HCT116 (cell line): ENCODE results near the gene CD34. TPM values are rescaled to one million over a fixed set of nuclear protein-coding genes. Genes with fewer than 3 reads are reported as not detected.

Source experiments
- ATAC-seq: fragments of 200-7000 bp; cut with Tn5 transposase; 2 replicates; pipeline ENCODE4 v1.9.1; 2020; ENCODE audit warnings: mild to moderate bottlenecking, moderate library complexity
- BruUV-seq: library from RNA; stranded (reverse); fragments of 400-500 nt; replicated peaks from 2 replicates; lab custom pipeline; 2021; lab: Mats Ljungman, UMichigan
- CTCF ChIA-PET: fragments of 300-600 bp; sonication (Branson Sonifier 250); formaldehyde crosslinking; loops from one replicate; lab custom pipeline; 2021; ENCODE audit warnings: antibody characterized with exemption; lab: Charles Lee
- POLR2A ChIA-PET: fragments of 300-600, 350-600 bp; sonication (Branson Sonifier 250); formaldehyde crosslinking; loops from one replicate; lab custom pipeline; 2021; ENCODE audit warnings: antibody characterized with exemption; lab: Charles Lee
- RAD21 ChIA-PET, 2 experiments: fragments of 300-600 bp; sonication (Branson Sonifier 250); formaldehyde crosslinking; loops; one replicate each; lab custom pipeline; 2023; ENCODE audit warnings: low total read pairs in 2 of 2; ENCODE audit not compliant: uncharacterized antibody in 2 of 2, unreplicated experiment in 2 of 2, low non-redundant PET in 1 of 2; lab: Charles Lee
- DNase-seq: peaks from one replicate; pipeline ENCODE4 v3.0.0-alpha.2; 2010; ENCODE audit warnings: low read depth, low spot score
- H2AFZ ChIP-seq: fragments of 200-600 bp; shearing (Covaris generic), sonication (generic); 2 replicates; pipeline ENCODE4 v1.6.1; 2017; ENCODE audit warnings: low read depth, mixed run types, mixed read lengths, antibody characterized with exemption, low read length; ENCODE audit not compliant: poor library complexity, severe bottlenecking
- H3K27ac ChIP-seq: 2 replicates; pipeline ENCODE4 v1.5.1; 2012; ENCODE audit warnings: low read depth, low read length
- H3K27me3 ChIP-seq: fragments of 200-600 bp; sonication (generic); 2 replicates; pipeline ENCODE4 v1.6.1; 2016; ENCODE audit warnings: mixed run types, low read length, mixed read lengths; ENCODE audit not compliant: insufficient read depth
- H3K36me3 ChIP-seq, 2 experiments: fragments of 200-500 bp in 1 of 2; fragments of 200-600 bp in 1 of 2; sonication (Bioruptor generic) in 1 of 2; sonication (generic) in 1 of 2; 2 replicates each; pipeline versions ENCODE4 v1.5.1 to v1.6.1; 2014 to 2016; ENCODE audit warnings: low read length in 2 of 2, inconsistent platforms in 1 of 2, mixed read lengths in 1 of 2, mixed run types in 1 of 2; ENCODE audit not compliant: insufficient read depth in 2 of 2, control insufficient read depth in 1 of 2
- H3K4me1 ChIP-seq, 2 experiments: fragments of 200-600 bp in 1 of 2; sonication (generic) in 1 of 2; 2 replicates each; pipeline versions ENCODE4 v1.5.1 to v1.6.1; 2012 to 2017; ENCODE audit warnings: low read length in 2 of 2, inconsistent platforms in 1 of 2, mild to moderate bottlenecking in 1 of 2, mixed read lengths in 1 of 2, mixed run types in 1 of 2, moderate library complexity in 1 of 2; ENCODE audit not compliant: insufficient read depth in 2 of 2, control insufficient read depth in 1 of 2
- H3K4me2 ChIP-seq: fragments of 200-600 bp; sonication (generic); 2 replicates; pipeline ENCODE4 v1.6.1; 2017; ENCODE audit warnings: mixed run types, low read length, mixed read lengths
- H3K4me3 ChIP-seq, 2 experiments: fragments of 200-600 bp in 1 of 2; sonication (generic) in 1 of 2; replicated peaks in 1 of 2; 2 replicates each; pipeline ENCODE4 v1.5.1; 2011 to 2016; ENCODE audit warnings: low read length in 2 of 2, control low read depth in 1 of 2, low read depth in 1 of 2, mild to moderate bottlenecking in 1 of 2, mixed read lengths in 1 of 2, mixed run types in 1 of 2
- H3K79me2 ChIP-seq: fragments of 200-600 bp; sonication (generic); 2 replicates; pipeline ENCODE4 v1.6.1; 2017; ENCODE audit warnings: mild to moderate bottlenecking, mixed run types, low read length, moderate library complexity, mixed read lengths; ENCODE audit not compliant: insufficient read depth
- H3K9ac ChIP-seq: fragments of 200-600 bp; sonication (generic); 2 replicates; pipeline ENCODE4 v1.6.1; 2016; ENCODE audit warnings: low read length, mixed read lengths
- H3K9me2 ChIP-seq: fragments of 200-600 bp; sonication (generic), shearing (Covaris generic); 2 replicates; pipeline ENCODE4 v1.6.1; 2017; ENCODE audit warnings: mixed run types, mild to moderate bottlenecking, moderate library complexity; ENCODE audit not compliant: insufficient read depth
- H3K9me3 ChIP-seq, 2 experiments: fragments of 200-500 bp in 1 of 2; fragments of 200-600 bp in 1 of 2; sonication (Bioruptor generic) in 1 of 2; sonication (generic) in 1 of 2; 2 replicates each; pipeline ENCODE4 v1.6.1; 2014 to 2017; ENCODE audit warnings: low read length in 2 of 2, mixed read lengths in 2 of 2, inconsistent platforms in 1 of 2, low read depth in 1 of 2, mild to moderate bottlenecking in 1 of 2, mixed run types in 1 of 2, moderate library complexity in 1 of 2; ENCODE audit not compliant: control insufficient read depth in 1 of 2, insufficient read depth in 1 of 2
- H4K20me1 ChIP-seq: fragments of 200-600 bp; sonication (generic), shearing (Covaris generic); 2 replicates; pipeline ENCODE4 v1.6.1; 2017; ENCODE audit warnings: mixed run types, mild to moderate bottlenecking, moderate library complexity; ENCODE audit not compliant: insufficient read depth
- ATF3 ChIP-seq: IDR thresholded peaks from 2 replicates; pipeline ENCODE4 v1.6.1; 2012
- CEBPB ChIP-seq: IDR thresholded peaks from 2 replicates; pipeline ENCODE4 v1.6.1; 2012; ENCODE audit warnings: low read depth
- CTCF ChIP-seq, 3 experiments: fragments of 200-600 bp in 1 of 3; sonication (generic) in 1 of 3; IDR thresholded peaks in 2 of 3; conservative IDR thresholded peaks in 1 of 3; 2 replicates each; pipeline ENCODE4 v1.5.1; 2012 to 2017; ENCODE audit warnings: low read depth in 2 of 3, low read length in 2 of 3, antibody characterized with exemption in 1 of 3, borderline replicate concordance in 1 of 3, control low read depth in 1 of 3, mild to moderate bottlenecking in 1 of 3, mixed read lengths in 1 of 3, mixed run types in 1 of 3, moderate library complexity in 1 of 3; ENCODE audit not compliant: insufficient read depth in 1 of 3
- ELF1 ChIP-seq: IDR thresholded peaks from 2 replicates; pipeline ENCODE4 v1.6.1; 2012; ENCODE audit warnings: low read depth, borderline replicate concordance
- EZH2phosphoT487 ChIP-seq: fragments of 200-600 bp; IDR thresholded peaks from 2 replicates; pipeline ENCODE4 v1.6.1; 2018; ENCODE audit warnings: antibody characterized with exemption, borderline replicate concordance
- JUND ChIP-seq: IDR thresholded peaks from 2 replicates; pipeline ENCODE4 v1.6.1; 2012
- POLR2A ChIP-seq: IDR thresholded peaks from 2 replicates; pipeline ENCODE4 v1.7.0; 2011; ENCODE audit warnings: borderline replicate concordance; ENCODE audit not compliant: insufficient read depth, insufficient read length; ENCODE audit errors: extremely low read depth
- RAD21 ChIP-seq: IDR thresholded peaks from 2 replicates; pipeline ENCODE4 v1.6.1; 2012; ENCODE audit warnings: low read depth, mild to moderate bottlenecking
- SIN3A ChIP-seq: IDR thresholded peaks from 2 replicates; pipeline ENCODE4 v1.6.1; 2012; ENCODE audit warnings: low read depth
- SRF ChIP-seq: IDR thresholded peaks from 2 replicates; pipeline ENCODE4 v1.6.1; 2012; ENCODE audit warnings: low read depth
- ZFX ChIP-seq: fragments of 450-650 bp; IDR thresholded peaks from 2 replicates; pipeline ENCODE4 v1.6.1; 2017
- ZNF274 ChIP-seq: fragments of 200-500 bp; sonication (Bioruptor generic); IDR thresholded peaks from 2 replicates; pipeline ENCODE4 v1.6.1; 2014; ENCODE audit warnings: mild to moderate bottlenecking, low read depth, low read length, inconsistent platforms
- intact Hi-C: fragments of 100-400 bp; cut with micrococcal nuclease; formaldehyde crosslinking; loops from 2 replicates; pipeline ENCODE4 v1.10.0; 2022
- total RNA-seq: library from RNA; stranded (reverse); gene quantifications from one replicate; pipeline ENCODE4 v1.2.1, GENCODE V29; 2021; ENCODE audit not compliant: unreplicated experiment

CD34 gene
- total RNA-seq, 1 experiment from 2014 or later = 0.07 TPM

- Histone ChIP-seq H3K79me2 (no peaks in the 10 kb centered on the region), H3K36me3 (no peaks in the 10 kb centered on the region), H3K9me2 (no peaks in the 10 kb centered on the region), H4K20me1 (no peaks in the 10 kb centered on the region), H3K4me1 (peaks cover 0 to 9% of the 10 kb centered on the region in 2 experiments; a peak in 1 of 4 replicates), H3K4me3 (no peak overlapping the region), H3K9me3 (no peaks in the 10 kb centered on the region), H3K27me3 (no peaks in the 10 kb centered on the region), H2AFZ (no peak overlapping the region), H3K4me2 (no peak overlapping the region), H3K27ac (no peak overlapping the region), H3K9ac (no peak overlapping the region)
- ChIA-PET RAD21 (no interaction called here), CTCF (no interaction called here), POLR2A (no interaction called here)
- intact Hi-C loops = no loop called here
- TF ChIP-seq EZH2phosphoT487 = no peak
- no peak for TF ChIP-seq RAD21
- no peak for TF ChIP-seq ZNF274
- TF ChIP-seq SRF = no peak
- no peak for TF ChIP-seq SIN3A
- TF ChIP-seq ELF1 = no peak
- no peak for TF ChIP-seq ATF3
- no peak for TF ChIP-seq CTCF (IDR thresholded peaks at IDR 0.05 in 2 of 3, conservative IDR thresholded peaks at IDR 0.05 in 1 of 3; ENCODE audit: borderline replicate concordance in 1 of 3, insufficient read depth in 1 of 3, low read depth in 2 of 3, low read length in 2 of 3)
- TF ChIP-seq ZFX = no peak
- TF ChIP-seq POLR2A = no peak
- no peak for TF ChIP-seq CEBPB
- TF ChIP-seq JUND = no peak
- no TSS peak for BruUV-seq
- ATAC-seq (no peak), DNase-seq (no peak)
Measured at GRCh38 chr1:207890136-207890738, 20.7 kb downstream of the CD34 start.
